Activated naive CD4-positive, alpha-beta T cell treated with anti-CD3 and anti-CD28 coated beads, Interleukin-2, amount 50 U/mL, for 72 hours (primary cell): ENCODE results near the gene CNTNAP5. TPM values are rescaled to one million over a fixed set of nuclear protein-coding genes. Genes with fewer than 3 reads are reported as not detected.

Experiments
- ATAC-seq, 2 donors: fragments of 150-1000 bp; cut with Tn5 transposase; 2 replicates each; pipeline ENCODE4 v1.10.0; 2021; ENCODE audit warnings: mild to moderate bottlenecking in 2 of 2, moderate library complexity in 2 of 2
- DNase-seq, 2 donors: peaks; one replicate each; pipeline ENCODE4 v3.0.0; 2021 to 2022; ENCODE audit warnings: low spot score in 2 of 2
- H3K27ac Mint-ChIP-seq, 2 donors: one replicate each; pipeline ENCODE4 v1.8.0; 2022; ENCODE audit warnings: mild to moderate bottlenecking in 2 of 2, mixed read lengths in 2 of 2
- H3K36me3 Mint-ChIP-seq, 2 donors: one replicate each; pipeline ENCODE4 v1.8.0; 2022; ENCODE audit warnings: mixed read lengths in 2 of 2
- H3K9me3 Mint-ChIP-seq, 2 donors: one replicate each; pipeline ENCODE4 v1.8.0; 2022; ENCODE audit warnings: mixed read lengths in 2 of 2
- total RNA-seq, 2 donors: library from RNA; stranded (reverse); gene quantifications; one replicate each; pipeline ENCODE4 v1.2.3, GENCODE V29; 2022

Gene CNTNAP5
- total RNA-seq, 2 donors from 2014 or later = not detected

- Mint-ChIP-seq H3K36me3 (peaks cover 0 to 4% of the 10 kb centered on the region in 2 donors), H3K9me3 (peaks cover 12 to 18% of the 10 kb centered on the region in 2 donors), H3K27ac (no peak overlapping the region)
- no peak for ATAC-seq
- no peak for DNase-seq
These were observed 577.7 kb downstream of the CNTNAP5 start for GRCh38 chr2:124602759-124603158.

DNA sequence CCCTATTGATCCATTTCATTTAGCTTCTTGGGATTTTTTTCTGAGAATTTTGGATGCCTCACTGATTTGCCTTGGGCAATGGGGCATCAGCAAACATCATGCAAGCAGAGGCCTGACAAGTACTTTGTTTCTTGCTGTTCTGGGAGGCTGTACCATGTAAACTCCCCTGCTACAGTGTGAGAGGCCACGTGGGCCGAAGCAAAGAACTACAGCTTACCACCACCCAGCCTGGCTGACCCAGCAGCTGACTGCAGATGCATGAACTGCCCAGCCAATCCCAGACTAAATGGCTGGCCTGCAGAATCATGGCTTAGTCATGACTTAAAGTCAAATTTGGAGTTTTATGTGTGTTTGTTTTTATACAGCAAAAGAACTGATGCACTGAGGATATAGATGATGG is 579.9 kb downstream of the CNTNAP5 start:
- no peak overlapping the region for H3K27ac Mint-ChIP-seq
- no peak for ATAC-seq
- H3K36me3 Mint-ChIP-seq = peaks cover 0 to 4% of the 10 kb centered on the region in 2 donors
- H3K9me3 Mint-ChIP-seq = peaks cover 8 to 12% of the 10 kb centered on the region in 2 donors
- DNase-seq = no peak

DNA sequence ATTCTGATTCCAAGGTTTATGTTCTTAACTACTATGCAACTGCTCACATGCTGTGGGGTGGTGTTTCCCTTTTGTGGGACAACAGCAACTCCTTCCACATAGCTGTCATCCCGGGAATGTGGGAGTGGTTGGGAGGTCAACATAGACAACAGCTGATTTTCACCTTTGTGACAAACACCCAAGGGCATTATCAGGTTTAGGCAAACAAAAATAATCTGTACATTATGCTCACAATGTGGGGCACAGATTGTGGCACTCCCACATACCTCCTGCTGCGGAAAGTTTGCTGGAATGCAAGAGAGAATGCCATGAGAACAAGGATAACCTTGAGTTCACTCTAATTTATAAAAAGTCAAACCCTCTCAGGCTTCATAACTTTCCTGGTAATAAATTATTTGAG is 582.6 kb downstream of the CNTNAP5 start:
- no peak for DNase-seq
- Mint-ChIP-seq H3K36me3 (no peaks in the 10 kb centered on the region), H3K27ac (no peak overlapping the region), H3K9me3 (peaks cover 0 to 5% of the 10 kb centered on the region in 2 donors)
- ATAC-seq = no peak

- no peaks in the 10 kb centered on the region for H3K9me3 Mint-ChIP-seq
- DNase-seq (no peak), ATAC-seq (no peak)
- H3K27ac Mint-ChIP-seq = no peak overlapping the region
- no peaks in the 10 kb centered on the region for H3K36me3 Mint-ChIP-seq
These were observed 584.6 kb downstream of the CNTNAP5 start for GRCh38 chr2:124609667-124610066.

GRCh38 chr2:124610141-124610540 is 585.1 kb downstream of the CNTNAP5 start:
- no peak overlapping the region for H3K27ac Mint-ChIP-seq
- no peaks in the 10 kb centered on the region for H3K9me3 Mint-ChIP-seq
- no peaks in the 10 kb centered on the region for H3K36me3 Mint-ChIP-seq
- no peak for DNase-seq
- no peak for ATAC-seq

DNA sequence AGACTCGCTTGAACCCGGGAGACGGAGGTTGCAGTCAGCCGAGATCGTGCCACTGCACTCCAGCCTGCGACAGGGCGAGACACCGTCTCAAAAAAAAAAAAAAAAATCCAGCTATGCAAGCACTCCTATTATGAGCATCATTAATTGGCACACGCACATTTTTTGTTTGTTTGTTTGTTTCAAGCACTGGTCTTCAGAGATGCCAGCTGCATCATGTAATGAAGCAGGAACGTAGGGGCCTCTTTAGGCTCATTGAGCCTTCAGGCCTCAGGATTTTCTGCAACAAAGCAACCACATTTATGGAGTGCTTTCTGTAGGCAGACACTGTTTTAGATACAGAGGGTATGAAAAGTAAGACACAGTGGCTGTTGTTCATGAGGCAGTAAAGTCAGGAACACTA is 585.8 kb downstream of the CNTNAP5 start:
- peaks cover 0 to 2% of the 10 kb centered on the region in 2 donors for H3K9me3 Mint-ChIP-seq
- no peak for ATAC-seq
- DNase-seq = no peak
- H3K36me3 Mint-ChIP-seq = no peaks in the 10 kb centered on the region
- no peak overlapping the region for H3K27ac Mint-ChIP-seq

- H3K36me3 Mint-ChIP-seq = peaks cover 0 to 8% of the 10 kb centered on the region in 2 donors
- DNase-seq = no peak
- ATAC-seq = no peak
- H3K27ac Mint-ChIP-seq = no peak overlapping the region
- H3K9me3 Mint-ChIP-seq = peaks cover 8 to 20% of the 10 kb centered on the region in 2 donors
These were observed 598.5 kb downstream of the CNTNAP5 start for GRCh38 chr2:124623560-124623959.

DNA sequence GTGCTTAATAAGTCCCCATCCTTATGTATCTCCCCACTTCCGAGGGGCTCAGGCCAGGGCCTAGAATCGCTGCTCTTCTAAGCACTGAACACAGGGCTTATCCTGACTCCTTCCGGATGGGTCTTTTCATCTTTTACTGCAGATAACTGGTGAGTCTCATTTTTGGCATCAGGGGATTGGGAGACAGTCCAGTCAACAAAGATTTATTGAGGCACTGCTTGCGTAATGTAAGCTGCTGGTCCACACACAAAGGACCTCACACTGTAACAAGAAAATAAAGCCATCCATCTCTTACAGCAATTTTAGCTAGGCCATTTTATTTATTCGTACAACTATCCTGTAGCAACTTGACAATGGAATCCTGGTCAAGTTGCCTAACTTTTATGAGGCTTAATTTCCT is 600.5 kb downstream of the CNTNAP5 start:
- H3K36me3 Mint-ChIP-seq = peaks cover 0 to 8% of the 10 kb centered on the region in 2 donors
- ATAC-seq (no peak), DNase-seq (no peak)
- no peak overlapping the region for H3K27ac Mint-ChIP-seq
- H3K9me3 Mint-ChIP-seq = peaks cover 15 to 21% of the 10 kb centered on the region in 2 donors

GRCh38 chr2:124626993-124627392 is 601.9 kb downstream of the CNTNAP5 start:
- no peak for DNase-seq
- H3K27ac Mint-ChIP-seq = no peak overlapping the region
- peaks cover 0 to 8% of the 10 kb centered on the region in 2 donors for H3K36me3 Mint-ChIP-seq
- peaks cover 19 to 21% of the 10 kb centered on the region in 2 donors for H3K9me3 Mint-ChIP-seq
- ATAC-seq = no peak

GRCh38 chr2:124633812-124634211 is 608.7 kb downstream of the CNTNAP5 start:
- peaks cover 10 to 25% of the 10 kb centered on the region in 2 donors for H3K9me3 Mint-ChIP-seq
- no peaks in the 10 kb centered on the region for H3K36me3 Mint-ChIP-seq
- no peak overlapping the region for H3K27ac Mint-ChIP-seq

GRCh38 chr2:124639524-124639923 is 614.4 kb downstream of the CNTNAP5 start:
- ATAC-seq (no peak), DNase-seq (no peak)
- H3K36me3 Mint-ChIP-seq = no peaks in the 10 kb centered on the region
- peaks cover 6 to 20% of the 10 kb centered on the region in 2 donors for H3K9me3 Mint-ChIP-seq
- no peak overlapping the region for H3K27ac Mint-ChIP-seq

More at GRCh38 chr2:124633812-124634211, 608.7 kb downstream of the CNTNAP5 start:
- DNase-seq = no peak
- no peak for ATAC-seq

GRCh38 chr2:124640221-124640750 is 615.2 kb downstream of the CNTNAP5 start:
- no peaks in the 10 kb centered on the region for H3K36me3 Mint-ChIP-seq
- H3K27ac Mint-ChIP-seq = no peak overlapping the region
- DNase-seq = no peak
- H3K9me3 Mint-ChIP-seq = peaks cover 6 to 16% of the 10 kb centered on the region in 2 donors
- ATAC-seq = no peak

- no peak overlapping the region for H3K27ac Mint-ChIP-seq
- H3K36me3 Mint-ChIP-seq = no peaks in the 10 kb centered on the region
- DNase-seq = no peak
- ATAC-seq = no peak
- peaks cover 20 to 27% of the 10 kb centered on the region in 2 donors for H3K9me3 Mint-ChIP-seq
These were observed 621.2 kb downstream of the CNTNAP5 start for GRCh38 chr2:124646166-124646815.

- no peak for ATAC-seq
- no peak overlapping the region for H3K27ac Mint-ChIP-seq
- DNase-seq = no peak
- no peaks in the 10 kb centered on the region for H3K36me3 Mint-ChIP-seq
- H3K9me3 Mint-ChIP-seq = peaks cover 22 to 28% of the 10 kb centered on the region in 2 donors
These were observed 622.2 kb downstream of the CNTNAP5 start for GRCh38 chr2:124647245-124647644.

DNA sequence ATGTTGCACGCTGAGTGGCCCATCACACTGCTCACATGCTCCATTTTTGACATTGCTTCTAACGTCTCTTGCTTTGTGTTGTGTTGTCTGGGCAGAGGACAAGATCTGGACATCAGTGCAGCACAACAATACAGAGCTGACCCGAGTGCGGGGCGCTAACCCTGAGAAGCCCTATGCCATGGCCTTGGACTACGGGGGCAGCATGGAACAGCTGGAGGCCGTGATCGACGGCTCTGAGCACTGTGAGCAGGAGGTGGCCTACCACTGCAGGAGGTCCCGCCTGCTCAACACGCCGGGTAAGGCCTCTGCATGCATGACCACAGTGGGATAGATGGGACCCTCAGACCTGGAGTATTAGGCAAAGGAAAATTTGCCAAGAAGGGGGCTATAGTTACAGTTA is 622.6 kb downstream of the CNTNAP5 start:
- Mint-ChIP-seq H3K27ac (no peak overlapping the region), H3K36me3 (no peaks in the 10 kb centered on the region), H3K9me3 (peaks cover 22 to 24% of the 10 kb centered on the region in 2 donors)
- ATAC-seq (no peak), DNase-seq (no peak)

- ATAC-seq = no peak
These were observed 623.9 kb downstream of the CNTNAP5 start for GRCh38 chr2:124649001-124649400.

GRCh38 chr2:124652099-124652498 is 627.0 kb downstream of the CNTNAP5 start:
- peaks cover 13 to 17% of the 10 kb centered on the region in 2 donors for H3K9me3 Mint-ChIP-seq

More at GRCh38 chr2:124649001-124649400, 623.9 kb downstream of the CNTNAP5 start:
- Mint-ChIP-seq H3K9me3 (peaks cover 18 to 24% of the 10 kb centered on the region in 2 donors), H3K36me3 (no peaks in the 10 kb centered on the region), H3K27ac (no peak overlapping the region)
- no peak for DNase-seq

DNA sequence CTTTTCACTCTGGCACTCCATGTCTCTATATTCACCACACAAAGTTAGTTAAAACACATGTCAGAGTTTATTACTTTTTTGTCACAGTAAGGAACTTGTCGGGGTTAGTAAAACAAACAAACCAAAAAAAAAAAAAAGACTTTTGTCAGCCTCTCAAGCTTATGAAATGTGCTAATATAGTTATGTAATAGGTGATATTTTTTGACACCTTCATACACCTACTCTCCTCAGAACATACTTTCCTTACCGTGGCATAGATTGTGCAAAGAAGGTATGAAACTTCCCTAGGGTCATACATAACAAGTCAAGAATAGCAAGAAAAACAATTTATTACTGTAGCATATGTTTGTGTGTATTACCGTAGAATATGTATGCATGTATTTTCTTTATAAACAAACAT is 633.3 kb downstream of the CNTNAP5 start:
- DNase-seq (no peak), ATAC-seq (no peak)
- H3K27ac Mint-ChIP-seq = no peak overlapping the region
- H3K9me3 Mint-ChIP-seq = peaks cover 16 to 31% of the 10 kb centered on the region in 2 donors
- no peaks in the 10 kb centered on the region for H3K36me3 Mint-ChIP-seq

More at GRCh38 chr2:124652099-124652498, 627.0 kb downstream of the CNTNAP5 start:
- no peak for DNase-seq
- no peak overlapping the region for H3K27ac Mint-ChIP-seq
- no peaks in the 10 kb centered on the region for H3K36me3 Mint-ChIP-seq
- no peak for ATAC-seq
